ENCODE measurements around the gene HOXA6.

The HOXA6 gene

GRCh38 chr7:27132214-27132613 lies 15.4 kb downstream of the HOXA6 start:
- DNase-seq, result no peak
- intact Hi-C loops (cut with DNase I), result no loop called here

- no peak for DNase-seq
- intact Hi-C loops (cut with DNase I), result no loop called here
Observed at GRCh38 chr7:27131390-27131819, 16.2 kb downstream of the HOXA6 start.

- DNase-seq, result peak in 23 of 42 donors; percentile 8 to 62 (median 37)
- intact Hi-C loops (cut with DNase I), result no loop called here
Observed at GRCh38 chr7:27130540-27131389, 16.8 kb downstream of the HOXA6 start, which contains the start of gene HOXA4. TSS of gene HOXA4 (minus strand) at chr7:27130757. CDS start at chr7:27130733, 24 bp downstream.

- DNase-seq, result no peak
- intact Hi-C loops (cut with DNase I), result loop anchor here (10.0 kb wide), 1 partner anchor 275 kb away; no protein-coding TSS in a partner anchor
Observed at GRCh38 chr7:27129729-27130539, 17.6 kb downstream of the HOXA6 start.

GRCh38 chr7:27128776-27129728 lies 18.5 kb downstream of the HOXA6 start:
- intact Hi-C loops (cut with DNase I), result loop anchor here (10.0 kb wide), 1 partner anchor 274 kb away; no protein-coding TSS in a partner anchor

GRCh38 chr7:27128034-27128433 lies 19.5 kb downstream of the HOXA6 start:
- DNase-seq, result no peak
- intact Hi-C loops (cut with DNase I), result loop anchor here (10.0 kb wide), 1 partner anchor 273 kb away; no protein-coding TSS in a partner anchor

More at GRCh38 chr7:27128776-27129728, 18.5 kb downstream of the HOXA6 start:
- DNase-seq, result no peak

- intact Hi-C loops (cut with DNase I), result loop anchor here (10.0 kb wide), 1 partner anchor 272 kb away; no protein-coding TSS in a partner anchor
- DNase-seq, result no peak
Observed at GRCh38 chr7:27126596-27127327, 20.8 kb downstream of the HOXA6 start.

- intact Hi-C loops (cut with DNase I), result loop anchor here (10.0 kb wide), 1 partner anchor 271 kb away; no protein-coding TSS in a partner anchor
- no peak for DNase-seq
Observed at GRCh38 chr7:27125986-27126394, 21.6 kb downstream of the HOXA6 start.

GRCh38 chr7:27124902-27125689 lies 22.5 kb downstream of the HOXA6 start:
- intact Hi-C loops (cut with DNase I), result loop anchor here (10.0 kb wide), 1 partner anchor 270 kb away; no protein-coding TSS in a partner anchor
- DNase-seq, result no peak

GRCh38 chr7:27124096-27124901 lies 23.3 kb downstream of the HOXA6 start:
- intact Hi-C loops (cut with DNase I), result loop anchor here (10.0 kb wide), 1 partner anchor 269 kb away; no protein-coding TSS in a partner anchor
- no peak for DNase-seq

- no peak for DNase-seq
- intact Hi-C loops (cut with DNase I), result loop anchor here (10.0 kb wide), 1 partner anchor 269 kb away; no protein-coding TSS in a partner anchor
Observed at GRCh38 chr7:27123477-27124053, 24.0 kb downstream of the HOXA6 start.

- DNase-seq, result no peak
- intact Hi-C loops (cut with DNase I), result loop anchor here (10.0 kb wide), 1 partner anchor 268 kb away; no protein-coding TSS in a partner anchor
Observed at GRCh38 chr7:27123007-27123476, 24.5 kb downstream of the HOXA6 start.

GRCh38 chr7:27122077-27122910 lies 25.3 kb downstream of the HOXA6 start:
- intact Hi-C loops (cut with DNase I), result loop anchor here (10.0 kb wide), 1 partner anchor 267 kb away; no protein-coding TSS in a partner anchor
- no peak for DNase-seq

GRCh38 chr7:27121684-27122076 lies 25.9 kb downstream of the HOXA6 start:
- intact Hi-C loops (cut with DNase I), result loop anchor here (10.0 kb wide), 1 partner anchor 267 kb away; no protein-coding TSS in a partner anchor
- no peak for DNase-seq

Data from head of caudate nucleus (tissue), 42 donors.